ENCODE measurements around the gene FBXL2.
"Not testable (repeated sequence)": the region's sequence is repeated elsewhere in the genome, so short reads cannot be mapped to it uniquely, and the experiment has no call there.

FBXL2 gene

DNA sequence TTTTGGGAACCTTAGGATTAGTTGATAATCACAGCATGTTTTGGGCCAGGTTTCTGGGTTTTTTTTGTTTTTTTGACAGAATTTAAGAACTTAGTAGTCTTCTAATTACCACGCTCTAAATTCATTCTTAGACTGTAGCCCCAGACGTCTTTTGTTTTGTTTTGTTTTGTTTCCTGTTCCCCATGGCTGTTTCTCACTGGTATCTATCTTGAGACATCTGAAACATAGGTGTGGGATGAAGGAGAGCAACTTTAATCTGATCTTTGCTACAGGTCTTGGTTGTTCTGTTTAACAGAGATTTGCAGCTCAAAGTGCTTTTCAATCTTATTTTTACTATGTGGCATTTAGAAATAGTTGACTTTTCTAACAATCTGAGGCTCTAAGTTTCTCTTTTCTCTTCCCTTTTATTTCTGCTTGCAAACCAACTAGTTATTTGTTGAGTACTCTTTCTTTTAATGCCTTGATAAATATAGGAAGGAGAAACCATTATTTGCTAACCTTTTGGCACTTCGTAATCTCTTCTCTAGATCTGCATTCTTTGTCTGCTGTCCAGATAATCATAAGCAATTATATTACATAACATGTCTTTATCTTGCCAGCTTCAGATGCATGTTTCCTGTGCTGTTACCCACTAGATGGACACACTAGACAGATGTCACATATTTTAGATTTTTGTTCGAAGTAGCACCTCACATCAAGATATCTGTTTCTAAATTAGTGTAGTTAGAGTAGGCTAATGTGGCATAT is 40.9 kb downstream of the FBXL2 start:
- no peak for FAIRE-seq

DNA sequence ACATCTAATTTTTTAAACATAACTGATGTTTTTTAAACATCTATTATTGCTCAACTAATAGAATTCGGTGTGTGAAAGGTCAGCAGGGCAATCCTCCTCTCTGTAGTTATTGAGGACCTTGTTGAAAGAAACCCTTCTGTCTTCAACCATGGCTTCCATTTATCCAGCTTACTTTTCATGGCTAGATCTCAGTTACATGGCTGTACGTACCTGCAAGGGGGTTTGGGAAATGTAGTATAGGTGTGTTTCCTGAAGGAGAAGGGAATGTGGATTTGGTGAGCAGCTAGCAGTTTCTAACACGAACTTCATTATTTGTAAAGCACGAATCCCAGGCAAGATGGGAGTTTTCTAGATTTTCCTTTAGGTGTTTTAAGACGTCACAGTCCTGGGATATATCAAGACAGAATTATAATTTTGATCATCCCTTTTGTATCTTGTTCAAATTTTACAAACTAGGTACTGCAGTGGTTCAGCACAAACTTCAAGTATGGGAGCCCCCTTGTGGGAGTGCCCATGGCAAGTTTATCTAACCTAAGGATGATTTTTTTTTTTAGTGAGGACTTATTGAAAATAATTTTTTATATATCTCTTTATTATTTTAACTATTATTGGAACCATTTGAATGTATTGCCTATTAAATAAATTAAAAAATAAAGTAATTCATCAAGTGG is 41.6 kb downstream of the FBXL2 start:
- no peak for FAIRE-seq

DNA sequence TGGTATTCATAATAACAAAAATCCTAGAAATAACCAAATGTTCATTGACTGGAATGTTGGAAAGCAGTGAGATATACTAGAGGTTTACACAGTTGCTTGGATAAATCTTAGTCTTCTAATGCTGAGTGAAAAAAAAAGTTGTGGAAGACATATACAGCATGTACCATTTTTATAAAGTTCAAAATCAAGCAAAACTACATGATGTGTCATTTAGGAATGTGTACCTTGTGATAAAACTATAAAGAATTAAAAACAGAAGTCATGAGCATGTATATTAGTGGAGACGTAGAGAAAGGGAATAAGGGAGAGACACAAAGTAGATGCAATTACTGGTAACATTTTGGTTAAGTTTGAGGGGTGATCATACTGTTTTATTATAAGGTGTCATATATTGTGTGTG is 45.2 kb downstream of the FBXL2 start:
- FAIRE-seq: no peak

DNA sequence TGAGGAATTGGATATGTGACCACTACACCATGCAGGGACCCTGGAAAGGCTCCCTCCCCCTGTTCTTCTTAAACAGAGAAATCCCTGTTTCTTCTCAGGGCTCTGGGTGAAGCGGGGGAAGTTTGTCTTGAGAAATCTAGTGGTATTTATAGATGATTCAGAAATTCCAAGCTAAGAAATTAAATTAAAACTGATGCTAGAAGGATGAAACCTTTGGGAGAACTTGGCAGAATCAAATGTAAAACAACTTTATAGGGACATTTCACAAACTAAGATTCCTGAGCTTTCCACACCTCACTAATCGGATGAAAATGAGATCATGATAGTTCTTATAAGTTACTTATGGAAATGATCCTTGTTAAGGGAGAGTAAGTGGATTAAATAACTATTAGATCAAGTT is 54.2 kb downstream of the FBXL2 start:
- no peak for FAIRE-seq

DNA sequence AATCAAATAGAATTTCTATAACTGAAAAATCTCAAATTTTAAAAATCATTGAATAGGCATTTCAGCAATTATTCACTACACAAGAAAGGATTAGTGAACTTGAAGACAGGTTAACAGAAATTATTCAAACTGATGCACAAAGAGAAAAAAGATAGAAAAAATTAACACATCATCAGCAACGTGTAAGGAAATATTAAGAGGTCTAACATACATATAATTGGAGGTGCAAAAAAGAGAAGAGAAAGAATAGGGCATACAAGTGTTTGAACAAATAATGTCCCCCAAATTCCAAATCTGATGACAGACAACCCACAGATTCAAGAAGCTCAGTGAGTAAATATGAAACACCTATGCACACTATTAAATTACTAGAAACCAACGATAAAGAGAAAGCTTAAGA is 57.1 kb downstream of the FBXL2 start:
- FAIRE-seq: no peak

DNA sequence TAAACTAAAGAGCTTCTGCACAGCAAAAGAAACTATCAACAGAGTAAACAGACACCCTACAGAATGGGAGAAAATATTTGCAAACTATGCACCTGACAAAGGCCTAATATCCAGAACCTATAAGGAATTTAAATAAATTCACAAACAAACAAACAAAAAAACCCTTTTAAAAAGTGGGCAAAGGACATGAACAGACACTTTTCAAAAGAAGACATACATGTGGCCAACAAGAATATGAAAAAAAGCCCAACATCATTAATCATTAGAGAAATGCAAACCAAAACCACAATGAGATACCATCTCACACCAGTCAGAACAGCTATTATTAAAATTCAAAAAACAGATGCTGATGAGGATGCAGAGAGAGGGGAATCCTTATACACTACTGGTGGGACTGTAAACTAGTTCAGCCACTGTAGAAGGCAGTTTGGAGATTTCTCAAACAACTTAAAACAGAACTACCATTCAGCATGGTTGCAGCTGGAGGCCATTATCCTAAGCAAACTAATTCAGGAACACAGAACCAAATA is 61.8 kb downstream of the FBXL2 start:
- not testable (repeated sequence) for FAIRE-seq

DNA sequence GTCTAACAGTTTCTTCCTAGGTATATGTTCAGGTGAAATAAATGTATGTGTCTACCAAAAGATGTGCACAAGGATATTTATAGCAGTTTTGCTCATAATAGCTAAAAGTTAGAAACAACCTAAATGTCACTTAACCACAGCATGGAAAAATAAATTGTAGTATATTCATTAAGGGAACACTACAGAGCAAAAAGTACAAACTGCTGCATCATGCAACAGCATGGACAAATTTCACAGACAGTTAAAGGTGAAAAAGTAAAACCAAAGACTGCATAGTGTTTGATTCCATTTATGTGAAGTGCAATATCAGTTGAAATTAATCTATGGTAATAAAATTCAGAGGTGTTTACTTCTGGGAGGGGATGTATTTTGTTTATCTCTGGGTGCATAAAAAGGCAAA is 62.5 kb downstream of the FBXL2 start:
- no peak for FAIRE-seq

DNA sequence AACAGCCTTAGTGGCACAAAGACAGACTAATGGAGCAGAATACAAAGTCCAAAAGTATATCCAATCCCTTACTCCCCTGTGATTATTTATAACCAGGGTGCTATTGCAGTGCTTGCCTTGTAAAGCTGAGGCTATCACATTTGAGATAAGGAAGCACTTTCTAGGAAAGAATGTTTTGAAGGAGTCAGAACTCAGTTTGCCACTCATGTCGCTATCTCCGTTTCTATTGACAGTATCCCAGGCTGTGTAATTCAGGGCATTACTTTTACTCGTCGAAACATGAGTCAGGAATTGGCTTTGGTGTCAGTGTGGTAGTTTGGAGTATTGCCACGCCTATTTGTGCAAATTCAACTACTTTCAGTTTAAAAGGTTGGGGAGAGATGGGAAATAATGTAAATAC is 78.4 kb downstream of the FBXL2 start:
- FAIRE-seq: no peak

DNA sequence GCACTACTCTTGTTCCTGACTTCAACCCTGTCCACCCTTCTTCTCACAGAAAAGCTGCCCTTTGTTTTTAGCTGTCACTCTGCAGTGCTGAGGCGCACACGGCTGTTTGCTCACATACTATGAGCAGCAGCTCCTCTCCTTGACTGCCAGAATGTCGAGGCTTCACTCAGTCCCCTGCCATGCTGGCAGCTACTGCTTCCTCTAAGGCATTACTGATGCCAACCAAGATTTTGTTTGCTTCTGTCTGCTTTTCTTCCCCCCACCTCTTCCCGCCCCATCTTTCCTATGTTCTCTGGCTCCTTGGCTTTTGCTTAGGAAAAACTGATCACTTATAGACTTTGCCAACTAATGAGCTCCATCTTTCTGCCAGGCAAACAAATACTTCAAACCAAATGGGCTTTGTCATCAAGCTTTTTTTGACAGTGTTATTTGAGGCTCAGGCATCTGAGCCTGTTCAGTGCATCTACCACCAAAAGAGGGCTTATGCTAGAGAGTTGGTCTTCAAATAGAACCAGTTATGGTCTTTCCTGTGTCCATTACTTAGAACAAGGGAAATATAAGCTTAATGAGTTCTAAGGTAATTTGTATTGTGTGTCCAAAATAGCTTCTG is 81.0 kb downstream of the FBXL2 start:
- FAIRE-seq: no peak

DNA sequence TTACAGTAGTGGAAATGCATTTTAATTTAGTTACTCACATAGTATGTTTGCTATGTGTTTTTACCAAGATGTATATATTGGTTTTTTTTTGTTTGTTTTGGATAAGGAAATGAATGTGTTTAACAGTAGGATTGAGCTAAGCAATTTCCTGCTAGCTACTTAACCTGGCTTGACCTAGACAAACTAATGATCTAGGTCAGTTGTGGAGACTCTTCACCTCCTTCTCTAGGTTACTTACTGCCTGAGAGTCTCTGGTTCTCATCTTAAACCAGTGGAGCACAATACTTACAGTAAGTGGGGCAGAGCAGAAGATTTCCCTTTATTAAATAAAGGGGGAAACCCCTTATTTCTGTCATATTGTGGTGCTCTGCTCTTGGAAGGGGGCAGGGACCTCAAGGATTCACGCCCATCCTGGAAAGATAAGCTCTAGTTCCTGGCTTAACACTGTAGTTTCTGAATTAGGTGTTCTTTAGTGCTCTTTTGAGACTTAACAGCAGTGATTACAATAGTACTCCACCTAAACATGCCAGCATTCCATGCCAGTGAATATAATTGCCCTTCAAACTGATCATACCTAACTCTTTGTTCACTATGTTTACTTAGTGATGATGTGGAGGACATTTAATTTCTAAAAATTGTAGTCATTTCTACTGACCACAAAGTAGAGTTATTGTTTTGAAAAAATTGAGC is 83.0 kb downstream of the FBXL2 start:
- FAIRE-seq: no peak

DNA sequence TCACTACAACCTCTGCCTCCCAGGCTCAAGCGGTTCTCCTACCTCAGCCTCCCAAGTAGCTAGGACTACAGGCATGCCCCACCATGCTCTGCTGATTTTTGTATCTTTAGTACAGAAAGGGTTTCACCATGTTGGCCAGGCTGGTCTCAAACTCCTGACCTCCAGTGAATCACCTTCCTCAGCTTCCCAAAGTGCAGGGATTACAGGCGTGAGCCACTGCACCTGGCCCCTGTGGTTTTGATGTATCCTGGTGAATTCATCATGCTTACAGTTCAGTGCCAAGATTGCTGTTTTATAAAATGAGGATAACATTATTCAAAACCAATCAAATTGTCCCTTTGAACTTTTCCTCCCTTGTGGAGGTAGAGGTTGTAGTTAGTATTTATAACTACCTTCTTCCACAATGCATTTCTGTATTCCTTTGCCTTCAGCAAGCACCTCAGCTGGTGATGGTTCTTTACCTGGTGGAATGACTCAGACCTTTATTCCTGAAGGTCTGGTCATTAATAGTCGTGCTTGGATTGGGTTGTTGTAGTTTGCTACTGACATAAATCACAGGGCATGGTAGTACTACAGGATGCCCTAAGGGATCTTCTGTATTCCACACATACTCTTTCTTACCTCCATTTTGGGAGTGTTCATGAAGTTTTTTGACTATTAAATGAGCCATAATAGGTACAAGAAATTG is 86.0 kb downstream of the FBXL2 start:
- FAIRE-seq: no peak

DNA sequence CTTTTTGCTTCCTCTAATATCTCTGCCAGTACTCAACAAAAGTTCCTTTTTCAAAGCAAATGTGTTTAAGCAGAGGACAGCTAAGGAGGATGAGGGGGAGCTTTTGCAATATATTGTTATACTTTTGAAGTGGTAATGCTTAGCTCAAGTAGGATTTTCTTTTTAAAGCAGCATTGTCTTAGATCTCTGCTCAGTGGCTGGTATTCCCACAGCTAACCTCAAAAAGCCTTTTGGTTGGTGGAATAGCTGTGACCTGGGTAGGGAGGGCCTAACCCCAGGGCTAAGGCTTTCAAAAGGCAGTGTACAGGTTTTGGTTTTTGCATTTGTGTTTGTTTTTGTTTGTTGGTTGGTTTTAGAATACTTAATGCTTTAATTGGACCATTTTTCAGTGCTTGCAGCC is 86.8 kb downstream of the FBXL2 start:
- FAIRE-seq: no peak

DNA sequence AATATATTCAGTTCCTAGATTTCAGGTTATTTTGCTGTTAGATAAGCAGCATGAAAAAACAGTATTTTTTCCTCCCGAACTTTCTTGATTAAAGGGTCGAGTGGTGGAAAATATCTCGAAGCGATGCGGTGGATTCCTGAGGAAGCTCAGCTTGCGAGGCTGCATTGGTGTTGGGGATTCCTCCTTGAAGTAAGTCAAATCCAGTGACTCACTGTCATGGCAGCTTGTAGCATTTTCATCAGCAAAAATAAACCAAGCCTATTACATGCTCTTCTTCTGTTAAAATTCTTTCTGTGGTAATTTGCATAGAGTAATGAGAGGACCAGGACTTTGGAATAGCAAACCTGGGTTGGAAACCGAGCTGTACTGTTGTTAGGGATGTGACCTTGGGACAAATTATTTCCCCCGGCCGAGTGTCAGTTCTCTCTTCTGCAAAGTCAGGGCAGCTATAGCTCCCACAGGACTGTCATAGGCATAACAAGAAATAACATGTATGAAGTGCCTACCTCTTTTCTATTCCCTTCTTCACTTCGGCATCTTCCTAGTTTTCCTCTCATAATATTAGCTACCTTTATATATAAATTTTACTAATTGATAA is 87.4 kb downstream of the FBXL2 start:
- no peak for FAIRE-seq

DNA sequence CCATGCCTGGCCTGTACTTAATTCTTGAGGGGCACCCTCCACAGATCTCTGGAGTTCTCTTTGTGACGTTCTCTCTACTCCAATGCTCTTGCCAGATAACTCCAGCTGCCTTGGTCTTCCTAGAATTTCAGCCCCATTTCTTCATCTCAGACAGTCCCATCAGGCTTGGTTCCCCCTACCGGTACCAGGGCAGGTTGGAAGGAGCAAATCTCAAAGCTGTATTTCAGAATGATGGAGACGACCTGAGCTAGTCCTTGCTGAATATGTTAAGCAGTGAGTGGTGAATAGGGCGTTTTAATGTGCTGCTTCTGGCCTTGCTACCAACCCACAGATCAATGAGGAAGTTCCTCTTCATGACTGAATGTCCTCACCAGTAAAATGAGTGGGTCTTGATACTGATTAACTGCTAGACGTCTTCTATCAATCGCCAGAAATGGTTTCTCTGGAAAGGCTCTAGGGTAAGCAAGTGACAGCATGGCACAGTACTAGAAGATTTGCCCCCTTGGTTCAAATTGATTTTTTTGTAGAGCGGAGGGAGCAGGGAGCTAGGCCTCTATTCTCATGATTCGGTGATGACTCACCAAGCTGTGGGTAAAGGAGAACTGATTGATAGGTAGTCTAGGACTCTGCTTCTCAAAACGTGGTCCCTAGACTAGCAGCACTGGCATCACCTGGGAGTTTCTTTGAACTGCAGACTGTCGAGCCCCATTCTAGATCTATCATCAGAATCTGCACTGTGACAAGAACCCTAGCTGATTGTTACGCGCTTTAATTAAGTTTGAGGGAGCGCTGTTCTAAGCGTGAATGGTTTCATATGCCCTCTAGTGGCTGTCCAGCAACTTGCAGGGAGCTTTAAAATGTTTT is 95.2 kb downstream of the FBXL2 start:
- no peak for FAIRE-seq

DNA sequence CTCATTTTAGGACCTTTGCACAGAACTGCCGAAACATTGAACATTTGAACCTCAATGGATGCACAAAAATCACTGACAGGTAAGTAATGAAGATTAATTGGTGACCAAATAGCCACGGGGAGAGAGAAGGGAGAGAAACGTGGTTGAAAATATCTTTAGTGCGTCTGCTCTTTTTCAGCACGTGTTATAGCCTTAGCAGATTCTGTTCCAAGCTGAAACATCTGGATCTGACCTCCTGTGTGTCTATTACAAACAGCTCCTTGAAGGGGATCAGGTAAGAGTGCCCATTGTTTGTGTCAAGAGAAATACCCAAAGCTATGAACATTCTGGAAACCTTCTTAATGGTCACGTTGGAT is 95.8 kb downstream of the FBXL2 start:
- no peak for FAIRE-seq

DNA sequence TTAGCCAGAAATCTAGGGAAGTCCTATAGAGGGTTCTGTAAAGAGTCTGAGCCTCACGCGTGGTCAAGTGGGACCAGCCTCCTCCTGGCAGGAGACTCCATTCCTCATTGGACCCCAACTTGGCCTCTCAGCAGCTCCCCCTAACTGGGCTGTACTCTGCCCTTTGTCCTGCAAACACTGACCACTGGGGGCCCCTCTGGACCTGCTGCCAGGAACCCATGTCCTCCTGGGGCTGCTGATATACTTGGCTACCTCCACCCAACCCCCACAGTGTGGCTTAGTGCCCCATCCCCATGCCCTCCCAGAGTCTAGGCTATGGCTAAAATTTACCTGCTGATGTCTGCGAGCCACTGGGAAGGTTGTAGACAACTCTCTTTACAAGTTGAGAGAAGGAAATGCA is 100.2 kb downstream of the FBXL2 start:
- no peak for FAIRE-seq

DNA sequence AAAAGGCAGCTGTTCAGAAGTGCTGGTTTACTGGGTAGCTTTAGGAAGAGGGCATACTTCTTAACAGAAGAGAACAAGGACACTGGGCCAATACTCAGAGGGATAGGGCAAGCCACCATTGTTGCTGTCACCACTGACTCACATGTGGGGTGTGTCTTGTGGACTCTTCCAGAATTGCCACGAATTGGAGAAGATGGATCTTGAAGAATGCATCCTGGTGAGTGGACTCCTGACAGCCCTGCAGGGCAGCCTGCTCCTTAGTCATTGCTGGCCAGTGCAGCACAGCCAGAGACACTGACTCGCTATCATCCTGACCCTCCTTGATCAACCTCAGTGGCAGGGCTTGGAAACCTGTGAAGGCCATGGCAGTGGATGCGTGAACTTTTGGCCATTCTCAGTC is 100.7 kb downstream of the FBXL2 start:
- no peak for FAIRE-seq

DNA sequence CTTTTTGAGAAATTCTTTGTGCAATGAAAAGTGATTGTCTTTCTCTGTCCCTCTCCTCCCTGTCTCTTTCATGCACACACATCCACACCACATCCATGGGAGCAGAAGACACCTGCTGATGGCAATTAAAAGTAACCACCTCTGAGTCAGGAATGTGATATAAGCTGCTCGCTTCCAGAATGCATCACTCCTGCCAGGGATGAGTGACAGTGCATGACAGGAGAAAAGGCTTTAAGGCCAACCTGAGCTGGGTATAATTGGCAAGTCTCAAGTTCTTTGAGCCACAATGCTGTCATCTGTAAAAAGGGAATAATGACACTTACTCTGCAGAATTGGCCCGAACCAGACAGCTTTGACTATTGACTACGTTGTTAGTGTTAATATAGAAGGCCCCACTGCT is 103.4 kb downstream of the FBXL2 start:
- FAIRE-seq: no peak

DNA sequence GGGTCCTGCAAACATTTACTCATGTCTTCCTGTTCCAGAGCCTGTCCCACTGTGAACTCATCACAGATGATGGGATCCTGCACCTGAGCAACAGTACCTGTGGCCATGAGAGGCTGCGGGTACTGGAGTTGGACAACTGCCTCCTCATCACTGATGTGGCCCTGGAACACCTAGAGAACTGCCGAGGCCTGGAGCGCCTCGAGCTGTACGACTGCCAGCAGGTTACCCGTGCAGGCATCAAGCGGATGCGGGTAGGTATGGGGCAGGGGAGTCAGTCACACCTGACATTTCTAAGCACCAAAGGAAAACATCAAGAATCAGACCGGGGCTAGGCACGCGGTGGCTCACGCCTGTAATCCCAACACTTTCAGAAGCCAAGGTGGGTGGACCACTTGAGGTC is 106.7 kb downstream of the FBXL2 start:
- no peak for FAIRE-seq

DNA sequence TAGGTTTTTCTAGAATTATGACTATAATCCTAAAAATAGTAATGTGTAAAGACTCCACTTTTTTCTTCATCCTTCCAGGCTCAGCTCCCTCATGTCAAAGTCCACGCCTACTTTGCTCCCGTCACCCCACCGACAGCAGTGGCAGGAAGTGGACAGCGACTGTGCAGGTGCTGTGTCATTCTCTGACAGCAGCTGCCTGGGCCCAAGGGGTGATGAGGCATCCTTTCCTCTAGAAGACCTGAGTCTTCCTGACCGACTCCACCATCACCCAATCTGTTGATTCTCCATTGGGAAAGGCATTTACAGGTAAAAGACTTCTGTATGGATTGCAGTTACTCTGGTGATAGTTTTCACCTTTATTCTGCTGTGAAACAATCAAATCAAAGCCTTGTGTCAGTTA is 108.2 kb downstream of the FBXL2 start:
- no peak for FAIRE-seq

DNA sequence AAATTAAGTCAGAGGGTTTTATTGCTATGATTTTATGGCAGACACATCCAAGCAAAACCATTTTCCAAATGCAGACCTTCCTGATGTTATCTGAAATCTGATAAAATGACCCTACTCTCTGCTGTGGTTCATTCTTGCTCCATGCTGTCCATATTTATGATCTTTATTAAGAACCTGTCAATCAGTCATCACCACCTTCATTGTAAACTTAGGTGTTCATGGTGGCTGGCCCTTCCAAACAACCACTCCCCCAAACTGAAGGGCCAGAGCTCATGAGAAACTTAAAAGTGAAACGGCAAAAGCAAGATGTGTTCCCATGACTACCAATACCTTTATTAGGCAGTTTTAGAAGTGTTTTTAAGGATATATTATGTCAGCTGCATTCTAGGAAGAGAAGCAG is 109.4 kb downstream of the FBXL2 start:
- FAIRE-seq: no peak

All from endometrium (tissue), 2 donors.